Activated B cell treated with CpG ODN at 0.5 μM for 24 hours (primary cell): ENCODE results near the gene AOC1. TPM values are rescaled to one million over a fixed set of nuclear protein-coding genes. Genes with fewer than 3 reads are reported as not detected.

ENCODE experiments used
- ATAC-seq: fragments of 200-7000 bp; cut with Tn5 transposase; one replicate; pipeline ENCODE4 v1.10.0; 2021; ENCODE audit warnings: low read depth, mild to moderate bottlenecking, moderate library complexity
- CTCF ChIA-PET: fragments of 350-600 bp; sonication (Branson Sonifier 250); formaldehyde crosslinking; loops from one replicate; lab custom pipeline; 2021; ENCODE audit warnings: antibody characterized with exemption; lab: Charles Lee
- POLR2A ChIA-PET: fragments of 350-600 bp; sonication (Branson Sonifier 250); formaldehyde crosslinking; loops from one replicate; lab custom pipeline; 2021; ENCODE audit warnings: antibody characterized with exemption; lab: Charles Lee
- DNase-seq: peaks from one replicate; pipeline ENCODE4 v3.0.0; 2022
- H3K27ac Mint-ChIP-seq: one replicate; pipeline ENCODE4 v1.8.0; 2020; ENCODE audit warnings: mixed read lengths
- H3K27me3 Mint-ChIP-seq: one replicate; pipeline ENCODE4 v1.8.0; 2021; ENCODE audit warnings: mixed read lengths
- H3K36me3 Mint-ChIP-seq: one replicate; pipeline ENCODE4 v1.8.0; 2021; ENCODE audit warnings: low read depth, mixed read lengths
- H3K4me1 Mint-ChIP-seq: one replicate; pipeline ENCODE4 v1.8.0; 2021; ENCODE audit warnings: mixed read lengths
- H3K4me3 Mint-ChIP-seq: one replicate; pipeline ENCODE4 v1.8.0; 2020; ENCODE audit warnings: mild to moderate bottlenecking, mixed read lengths
- H3K9me3 Mint-ChIP-seq: one replicate; pipeline ENCODE4 v1.8.0; 2020; ENCODE audit warnings: mixed read lengths
- intact Hi-C: fragments of 100-400 bp; cut with micrococcal nuclease; formaldehyde crosslinking; loops from one replicate; pipeline ENCODE4 v1.15.1; 2024
- total RNA-seq: library from RNA; stranded (reverse); gene quantifications from 2 replicates; pipeline ENCODE4 v1.2.3, GENCODE V29; 2022
- TF ChIP-seq, protein P1 (sequence below): fragments of 200-600 bp; IDR thresholded peaks from one replicate; pipeline ENCODE4 v1.8.0; 2022; ENCODE audit warnings: antibody characterized with exemption, mild to moderate bottlenecking

AOC1 gene
- total RNA-seq, 1 donor from 2014 or later = not detected

DNA sequence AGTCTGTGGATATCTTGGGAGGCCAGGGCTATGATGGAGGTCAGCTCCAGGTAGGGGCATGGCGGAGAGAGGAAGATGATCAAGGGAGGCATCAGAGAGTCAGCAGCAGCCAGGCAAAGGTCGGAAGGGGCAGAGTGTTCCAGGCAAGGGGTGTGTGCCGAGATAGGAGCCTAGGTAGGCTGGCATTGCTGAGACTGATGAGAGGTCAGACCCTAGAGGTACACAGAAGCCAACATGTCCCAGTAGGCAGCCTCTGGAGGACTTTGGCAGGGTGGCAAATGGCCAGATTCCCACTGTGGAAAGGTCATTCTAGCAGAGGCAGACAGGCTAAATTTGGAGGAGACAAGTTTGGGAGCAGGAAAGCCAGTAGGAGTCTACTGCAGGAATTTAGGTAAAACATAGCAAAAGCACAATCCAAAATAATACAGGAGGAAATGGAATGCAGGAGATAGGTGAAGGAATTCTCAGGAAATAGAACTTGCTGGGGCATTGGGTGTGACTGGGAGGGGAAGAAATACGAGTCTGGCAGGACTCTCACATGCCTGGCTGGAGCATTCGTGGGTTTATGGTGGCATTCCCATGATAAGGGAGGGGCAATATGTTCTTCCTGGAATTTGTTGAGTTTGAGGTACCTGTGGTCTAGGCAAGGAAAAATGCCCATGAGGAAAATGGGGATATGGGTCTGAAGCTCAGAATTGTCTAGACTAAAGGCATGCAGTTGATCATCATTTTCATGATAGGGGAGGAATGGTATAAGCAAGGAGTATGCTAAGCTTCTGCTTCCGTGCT, 26.1 kb upstream of the AOC1 start:
- POLR2A ChIA-PET = no interaction called here
- H3K36me3 Mint-ChIP-seq = no peaks in the 10 kb centered on the region
- intact Hi-C loops = no loop called here
- ATAC-seq (no peak), DNase-seq (no peak)
- peaks cover 6% of the 10 kb centered on the region for H3K27me3 Mint-ChIP-seq
- H3K4me1 Mint-ChIP-seq = no peaks in the 10 kb centered on the region
- no peak overlapping the region for H3K27ac Mint-ChIP-seq
- H3K9me3 Mint-ChIP-seq = peaks cover 6% of the 10 kb centered on the region
- TF ChIP-seq, protein P1, sequence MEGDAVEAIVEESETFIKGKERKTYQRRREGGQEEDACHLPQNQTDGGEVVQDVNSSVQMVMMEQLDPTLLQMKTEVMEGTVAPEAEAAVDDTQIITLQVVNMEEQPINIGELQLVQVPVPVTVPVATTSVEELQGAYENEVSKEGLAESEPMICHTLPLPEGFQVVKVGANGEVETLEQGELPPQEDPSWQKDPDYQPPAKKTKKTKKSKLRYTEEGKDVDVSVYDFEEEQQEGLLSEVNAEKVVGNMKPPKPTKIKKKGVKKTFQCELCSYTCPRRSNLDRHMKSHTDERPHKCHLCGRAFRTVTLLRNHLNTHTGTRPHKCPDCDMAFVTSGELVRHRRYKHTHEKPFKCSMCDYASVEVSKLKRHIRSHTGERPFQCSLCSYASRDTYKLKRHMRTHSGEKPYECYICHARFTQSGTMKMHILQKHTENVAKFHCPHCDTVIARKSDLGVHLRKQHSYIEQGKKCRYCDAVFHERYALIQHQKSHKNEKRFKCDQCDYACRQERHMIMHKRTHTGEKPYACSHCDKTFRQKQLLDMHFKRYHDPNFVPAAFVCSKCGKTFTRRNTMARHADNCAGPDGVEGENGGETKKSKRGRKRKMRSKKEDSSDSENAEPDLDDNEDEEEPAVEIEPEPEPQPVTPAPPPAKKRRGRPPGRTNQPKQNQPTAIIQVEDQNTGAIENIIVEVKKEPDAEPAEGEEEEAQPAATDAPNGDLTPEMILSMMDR = no peak
- no peak overlapping the region for H3K4me3 Mint-ChIP-seq
- CTCF ChIA-PET = no interaction called here

DNA sequence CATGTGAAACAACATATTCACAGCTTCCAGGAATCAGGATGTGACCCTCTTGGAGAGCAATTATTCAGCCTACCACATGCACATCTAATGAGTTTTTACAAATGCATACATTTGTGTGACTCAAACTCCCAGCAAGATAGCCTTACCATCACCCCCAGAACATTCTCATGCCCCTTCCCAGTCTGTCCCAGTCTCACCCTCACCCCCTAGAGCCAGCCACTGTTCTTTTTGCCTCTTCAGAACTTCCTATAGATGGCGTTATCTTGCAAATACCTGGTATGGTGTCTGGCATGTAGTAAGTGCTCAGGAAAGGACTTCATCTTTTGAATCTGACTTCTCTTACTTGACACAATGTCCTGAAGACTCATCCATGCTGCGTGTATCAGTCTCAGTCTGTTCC, 23.9 kb upstream of the AOC1 start:
- DNase-seq = no peak
- no peak for ATAC-seq
- Mint-ChIP-seq H3K4me3 (no peak overlapping the region), H3K9me3 (no peaks in the 10 kb centered on the region), H3K36me3 (no peaks in the 10 kb centered on the region), H3K4me1 (no peaks in the 10 kb centered on the region), H3K27me3 (peaks cover 7% of the 10 kb centered on the region), H3K27ac (no peak overlapping the region)
- POLR2A ChIA-PET = no interaction called here
- intact Hi-C loops = no loop called here
- TF ChIP-seq, protein P1 = no peak
- CTCF ChIA-PET = no interaction called here

DNA sequence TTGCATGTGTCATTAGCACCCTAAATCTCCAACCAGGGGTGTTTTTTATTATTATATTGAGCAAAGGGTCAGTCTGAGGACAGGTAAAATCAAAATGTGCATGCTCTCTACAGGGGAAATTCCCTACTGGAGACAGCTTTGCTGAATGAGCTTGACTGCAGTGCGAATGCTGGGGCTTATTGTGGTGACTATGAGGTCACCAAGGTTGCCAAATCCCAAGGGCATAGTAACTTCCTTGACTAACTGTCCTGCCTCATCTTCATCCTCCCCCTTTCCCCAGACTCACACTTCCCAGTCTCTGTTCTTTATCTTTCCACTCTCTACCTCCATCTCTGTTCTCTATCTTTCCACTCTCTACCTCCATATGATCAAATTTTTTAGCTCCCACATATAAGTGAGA, 22.9 kb upstream of the AOC1 start:
- DNase-seq = no peak
- intact Hi-C loops = no loop called here
- H3K4me1 Mint-ChIP-seq = no peaks in the 10 kb centered on the region
- no peak for ATAC-seq
- ChIA-PET CTCF (no interaction called here), POLR2A (no interaction called here)
- peaks cover 9% of the 10 kb centered on the region for H3K27me3 Mint-ChIP-seq
- H3K36me3 Mint-ChIP-seq = no peaks in the 10 kb centered on the region
- H3K4me3 Mint-ChIP-seq = no peak overlapping the region
- TF ChIP-seq, protein P1 = no peak
- no peaks in the 10 kb centered on the region for H3K9me3 Mint-ChIP-seq
- H3K27ac Mint-ChIP-seq = no peak overlapping the region

GRCh38 chr7:150830937-150831336, 21.4 kb upstream of the AOC1 start:
- intact Hi-C loops = no loop called here
- TF ChIP-seq, protein P1 = no peak
- Mint-ChIP-seq H3K4me1 (no peaks in the 10 kb centered on the region), H3K36me3 (no peaks in the 10 kb centered on the region), H3K4me3 (no peak overlapping the region), H3K27ac (no peak overlapping the region), H3K9me3 (no peaks in the 10 kb centered on the region), H3K27me3 (peaks cover 12% of the 10 kb centered on the region)
- ChIA-PET CTCF (no interaction called here), POLR2A (no interaction called here)
- no peak for DNase-seq
- ATAC-seq = no peak

- intact Hi-C loops = no loop called here
- peaks cover 8% of the 10 kb centered on the region for H3K27me3 Mint-ChIP-seq
- POLR2A ChIA-PET = no interaction called here
- TF ChIP-seq, protein P1 = no peak
- no peaks in the 10 kb centered on the region for H3K36me3 Mint-ChIP-seq
- H3K9me3 Mint-ChIP-seq = no peaks in the 10 kb centered on the region
- no peak for DNase-seq
- CTCF ChIA-PET = no interaction called here
- H3K4me1 Mint-ChIP-seq = no peaks in the 10 kb centered on the region
- no peak for ATAC-seq
- H3K27ac Mint-ChIP-seq = no peak overlapping the region
- H3K4me3 Mint-ChIP-seq = no peak overlapping the region
Observed at GRCh38 chr7:150831851-150832250, 20.5 kb upstream of the AOC1 start.
